ENCODE data around the gene SPECC1L.

The SPECC1L gene

DNA sequence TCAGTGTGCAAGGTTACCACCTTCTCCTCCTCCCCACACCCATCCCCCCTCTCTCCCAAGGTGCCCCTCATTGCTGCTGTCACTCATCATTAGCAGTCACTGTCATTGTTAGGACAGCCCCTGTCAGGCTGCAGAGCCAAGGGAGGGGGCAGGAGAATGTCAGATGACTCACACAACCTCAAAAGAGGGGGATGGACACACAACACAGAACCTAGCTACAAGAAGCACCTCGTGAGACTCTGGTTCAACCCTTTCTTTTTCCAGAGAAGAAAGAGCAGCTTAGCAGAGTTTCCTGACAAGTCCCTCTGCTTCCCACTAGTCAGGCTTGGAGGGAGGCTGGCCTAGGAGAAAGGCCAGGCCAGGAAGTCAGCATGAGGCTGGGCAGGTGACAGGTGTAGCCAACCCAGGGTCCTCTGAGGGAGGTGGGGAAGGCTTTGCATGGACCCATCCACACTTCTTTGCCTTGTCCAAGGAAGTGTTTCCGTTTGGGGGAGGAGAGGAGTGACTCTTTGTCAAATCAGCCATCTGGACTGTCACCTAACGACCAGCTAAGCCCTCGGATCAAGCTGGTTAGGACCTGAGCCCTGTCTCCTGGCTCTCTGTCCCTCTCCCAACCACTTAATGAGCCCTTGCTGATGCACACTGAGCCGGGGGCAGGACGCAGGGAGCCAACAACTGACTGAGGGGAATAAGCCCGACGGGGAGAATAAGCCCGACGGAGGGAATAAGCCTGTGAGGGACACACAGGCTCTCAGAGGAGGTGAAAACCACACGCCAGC is 175.0 kb downstream of the SPECC1L start:
- DNase-seq = no peak

- no peak for DNase-seq
Measured at GRCh38 chr22:24446260-24446611, 175.6 kb downstream of the SPECC1L start.

GRCh38 chr22:24450610-24451009 is 180.0 kb downstream of the SPECC1L start:
- no peak for DNase-seq

GRCh38 chr22:24451162-24451561 is 180.5 kb downstream of the SPECC1L start:
- no peak for DNase-seq

- DNase-seq = no peak
Measured at GRCh38 chr22:24453853-24454252, 183.2 kb downstream of the SPECC1L start.

GRCh38 chr22:24455039-24455438 is 184.4 kb downstream of the SPECC1L start:
- DNase-seq = no peak

DNA sequence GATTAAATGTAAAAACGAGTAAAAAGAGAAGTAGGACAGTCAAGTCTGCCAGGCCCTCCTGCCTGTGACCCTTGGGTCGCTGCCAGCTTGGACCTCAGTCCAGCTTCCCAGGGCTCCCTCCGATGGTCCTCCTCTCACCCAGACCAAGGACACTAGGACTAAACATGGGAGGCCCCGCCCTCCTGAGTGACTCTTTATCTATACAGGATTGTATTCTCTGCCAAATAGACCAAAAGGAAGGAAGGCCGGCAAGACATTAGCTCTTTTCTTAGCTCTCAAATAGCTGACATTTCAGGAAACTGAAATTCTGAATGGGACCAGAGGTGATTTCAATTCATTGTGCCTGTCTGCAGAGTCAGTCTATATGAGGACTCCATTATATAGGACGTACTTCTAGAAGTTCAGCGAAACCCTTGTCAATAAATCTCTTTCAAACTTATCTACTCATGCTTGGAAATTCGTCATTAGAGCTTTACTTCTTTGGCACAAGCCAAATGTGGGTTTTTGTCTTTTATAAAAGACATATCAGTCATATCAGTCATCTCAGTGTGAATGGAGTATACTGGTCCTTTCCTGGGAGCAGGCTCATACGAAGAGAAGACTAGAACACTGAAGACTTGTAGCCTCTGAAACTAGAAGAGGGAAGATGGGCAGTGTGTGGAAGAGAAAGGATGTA is 185.3 kb downstream of the SPECC1L start:
- DNase-seq = no peak

DNA sequence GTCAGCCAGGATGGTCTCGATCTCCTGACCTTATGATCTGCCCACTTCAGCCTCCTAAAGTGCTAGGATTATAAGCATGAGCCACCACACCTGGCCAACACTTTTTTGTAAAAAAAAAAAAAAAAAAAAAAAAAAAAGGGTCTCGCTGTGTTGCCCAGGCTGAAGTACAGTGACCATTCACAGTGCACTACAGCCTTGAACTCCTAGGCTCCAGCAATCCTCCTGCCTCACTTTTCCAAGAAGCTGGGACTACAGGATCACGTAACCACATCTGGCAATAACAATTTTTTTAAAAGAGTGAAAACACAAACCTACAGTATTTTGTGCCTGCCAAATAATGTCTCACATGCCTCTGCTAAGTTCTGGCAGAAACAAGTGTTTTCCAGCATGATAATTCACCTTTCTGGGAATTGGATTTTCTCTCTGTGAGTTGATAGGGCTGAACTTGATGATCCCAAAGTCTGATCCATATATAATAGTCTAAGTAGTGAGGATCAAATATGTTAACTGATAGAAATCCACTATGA is 187.3 kb downstream of the SPECC1L start:
- no peak for DNase-seq

DNA sequence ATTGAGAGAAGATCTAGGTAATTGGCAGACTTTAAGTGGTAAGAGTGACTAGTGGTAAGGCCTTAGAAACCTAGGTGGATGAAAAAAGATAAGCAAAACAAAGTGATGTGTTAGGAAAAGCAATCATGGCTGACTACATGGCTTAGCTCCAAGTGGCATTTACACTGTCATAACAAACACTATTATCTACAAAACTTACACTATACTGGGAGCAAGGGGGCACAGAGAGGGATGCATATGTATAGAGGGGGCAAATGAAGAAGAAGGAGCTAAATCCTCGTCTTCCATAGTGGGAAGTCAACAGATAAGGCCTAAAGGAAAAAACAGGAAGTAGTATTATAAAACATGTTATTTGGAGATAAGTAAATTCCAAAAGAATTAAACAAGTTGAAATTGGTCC is 189.3 kb downstream of the SPECC1L start:
- no peak for DNase-seq

GRCh38 chr22:24460418-24461089 is 189.9 kb downstream of the SPECC1L start:
- peak; percentile 38 for DNase-seq

DNA sequence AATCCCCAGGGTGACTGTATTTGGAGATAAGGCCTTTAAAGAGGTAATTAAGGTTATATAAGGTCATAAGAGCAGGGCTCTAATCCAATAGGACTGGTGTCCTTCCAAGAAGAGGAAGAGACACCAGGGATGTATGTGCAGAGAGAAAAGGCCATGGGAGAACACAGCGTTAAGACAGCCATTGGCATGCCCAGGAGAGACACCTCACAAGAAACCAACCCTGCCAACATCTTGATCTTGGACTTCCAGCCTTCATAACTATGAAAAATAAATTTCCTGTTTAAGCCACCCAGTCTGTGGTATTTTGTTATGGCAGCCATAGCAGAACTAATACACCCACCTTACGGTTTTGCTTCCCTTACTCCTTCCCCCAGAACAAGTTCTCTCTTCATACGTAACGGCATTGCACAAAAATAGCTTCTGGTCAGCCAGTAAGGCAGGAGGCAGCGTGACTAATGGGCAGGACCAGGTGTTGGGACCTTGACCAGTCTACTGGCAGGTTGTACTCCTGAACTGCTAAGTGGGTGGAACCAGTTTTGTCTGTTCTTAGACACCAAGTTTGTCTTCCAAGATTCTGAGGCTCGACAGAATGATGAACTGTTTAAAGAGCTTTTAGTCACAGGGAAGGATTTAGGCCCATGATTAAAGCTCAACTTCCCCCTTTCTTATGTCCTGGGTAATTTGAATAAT is 192.6 kb downstream of the SPECC1L start:
- no peak for DNase-seq

- DNase-seq = no peak
Measured at GRCh38 chr22:24465566-24465965, 194.9 kb downstream of the SPECC1L start.

DNA sequence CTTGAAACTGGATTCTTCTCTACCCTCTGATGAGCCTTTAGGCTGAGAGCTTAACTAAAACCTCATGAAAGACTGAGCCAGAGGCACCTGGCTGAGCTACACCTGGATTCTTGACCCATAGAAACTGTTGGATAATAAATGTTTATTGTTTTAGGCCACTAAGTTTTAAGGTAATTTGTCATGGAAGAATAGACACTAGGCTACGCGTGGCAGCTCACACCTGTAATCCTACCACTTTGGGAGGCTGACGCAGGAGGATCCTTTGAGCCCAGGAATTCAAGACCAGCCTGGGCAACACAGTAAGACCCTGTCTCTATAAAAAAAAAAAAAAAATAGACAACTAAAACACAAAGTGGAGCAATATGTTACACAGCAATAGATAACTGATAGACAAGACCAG is 195.3 kb downstream of the SPECC1L start:
- DNase-seq = no peak

- no peak for DNase-seq
Measured at GRCh38 chr22:24466716-24467328, 196.2 kb downstream of the SPECC1L start.

DNA sequence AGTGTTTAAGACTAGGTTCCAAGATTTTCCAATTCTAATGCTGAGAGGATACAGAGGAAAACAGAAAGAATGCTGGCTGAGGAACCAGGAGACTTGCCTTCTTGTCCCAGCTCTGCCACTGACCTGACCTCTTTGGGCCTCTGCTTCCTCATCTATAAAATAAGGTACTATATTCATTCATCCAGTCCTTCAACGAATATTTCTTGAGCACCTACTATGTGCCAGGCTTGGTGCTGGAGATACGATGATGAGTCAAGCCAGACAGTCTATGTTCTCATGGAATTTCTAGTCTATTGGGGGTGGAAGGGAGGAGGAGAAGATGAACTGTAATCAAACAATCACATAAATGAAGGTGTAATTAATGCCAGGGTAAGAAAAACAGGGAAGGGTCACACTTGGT is 196.7 kb downstream of the SPECC1L start:
- DNase-seq = no peak
